B cell (primary cell): ENCODE results near the gene SETBP1. TPM values are rescaled to one million over a fixed set of nuclear protein-coding genes. Genes with fewer than 3 reads are reported as not detected.

Experiments used
- ATAC-seq: fragments of 200-7000 bp; cut with Tn5 transposase; one replicate; pipeline ENCODE4 v1.10.0; 2021; ENCODE audit warnings: low read depth, mild to moderate bottlenecking, moderate number of reproducible peaks, moderate library complexity
- CTCF ChIA-PET: fragments of 350-600 bp; sonication (Branson Sonifier 250); formaldehyde crosslinking; loops from one replicate; lab custom pipeline; 2021; ENCODE audit warnings: antibody characterized with exemption, inconsistent platforms; lab: Charles Lee
- POLR2A ChIA-PET: fragments of 350-600 bp; sonication (Branson Sonifier 250); formaldehyde crosslinking; loops from one replicate; lab custom pipeline; 2021; ENCODE audit warnings: antibody characterized with exemption; lab: Charles Lee
- DNase-seq: peaks from one replicate; pipeline ENCODE4 v3.0.0; 2013
- H2AFZ ChIP-seq: 2 replicates; pipeline ENCODE4 v1.6.1; 2012; ENCODE audit warnings: mild to moderate bottlenecking, low read depth, low read length; ENCODE audit not compliant: insufficient read depth, poor library complexity, severe bottlenecking
- H3K27ac ChIP-seq, 2 donors: 1 replicate in 1 of 2; 2 replicates in 1 of 2; pipeline ENCODE4 v1.5.1; 2012 to 2013; ENCODE audit warnings: low read length in 2 of 2, mild to moderate bottlenecking in 2 of 2, moderate library complexity in 1 of 2
- H3K27me3 ChIP-seq, 4 experiments: fragments of 200-600 bp in 1 of 4; sonication (generic) in 1 of 4; replicated peaks in 1 of 4; 1 replicate in 2 of 4; 2 replicates in 2 of 4; pipeline versions ENCODE4 v1.6.1 to v1.7.0; 2013 to 2016; ENCODE audit warnings: low read length in 3 of 4, mild to moderate bottlenecking in 2 of 4, mixed read lengths in 1 of 4, moderate library complexity in 1 of 4; ENCODE audit not compliant: insufficient read depth in 4 of 4, control insufficient read depth in 3 of 4; ENCODE audit errors: control extremely low read depth in 1 of 4
- H3K36me3 ChIP-seq, 2 experiments: replicated peaks in 1 of 2; 1 replicate in 1 of 2; 2 replicates in 1 of 2; pipeline versions ENCODE4 v1.6.1 to v1.7.1; 2013; ENCODE audit warnings: low read length in 1 of 2; ENCODE audit not compliant: insufficient read depth in 2 of 2, control insufficient read depth in 1 of 2; ENCODE audit errors: control extremely low read depth in 1 of 2, extremely low read depth in 1 of 2
- H3K4me1 ChIP-seq, 2 donors: fragments of 200-600 bp in 1 of 2; sonication (generic) in 1 of 2; 1 replicate in 1 of 2; 2 replicates in 1 of 2; pipeline versions ENCODE4 v1.5.1 to v1.6.1; 2013 to 2017; ENCODE audit warnings: low read length in 2 of 2; ENCODE audit not compliant: control insufficient read depth in 2 of 2, insufficient read depth in 2 of 2
- H3K4me2 ChIP-seq: replicated peaks from 2 replicates; pipeline ENCODE3; 2012; ENCODE audit warnings: mild to moderate bottlenecking, low read depth, low read length; ENCODE audit not compliant: poor library complexity, severe bottlenecking
- H3K4me3 ChIP-seq, 5 experiments: fragments of 200-600 bp in 1 of 5; sonication (generic) in 1 of 5; 1 replicate in 3 of 5; 2 replicates in 2 of 5; pipeline versions ENCODE4 v1.5.1 to v1.7.0; 2011 to 2016; ENCODE audit warnings: low read length in 4 of 5, mild to moderate bottlenecking in 4 of 5, low read depth in 2 of 5, control low read depth in 1 of 5, moderate library complexity in 1 of 5; ENCODE audit not compliant: insufficient read depth in 1 of 5; ENCODE audit errors: control extremely low read depth in 1 of 5, extremely low read depth in 1 of 5
- H3K79me2 ChIP-seq: fragments of 200-600 bp; sonication (generic); one replicate; pipeline ENCODE4 v1.6.0; 2016; ENCODE audit warnings: low read length; ENCODE audit not compliant: control insufficient read depth, insufficient read depth
- H3K9ac ChIP-seq: fragments of 200-600 bp; sonication (generic); 2 replicates; pipeline ENCODE4 v1.6.1; 2017; ENCODE audit warnings: mild to moderate bottlenecking, low read length, moderate library complexity
- H3K9me3 ChIP-seq, 3 donors: one replicate each; pipeline versions ENCODE4 v1.6.1 to v1.7.1; 2013; ENCODE audit warnings: low read length in 2 of 3; ENCODE audit not compliant: control insufficient read depth in 2 of 3, insufficient read depth in 1 of 3; ENCODE audit errors: control extremely low read depth in 1 of 3
- H4K20me1 ChIP-seq: 2 replicates; pipeline ENCODE4 v1.6.0; 2012; ENCODE audit warnings: mild to moderate bottlenecking, low read length; ENCODE audit not compliant: insufficient read depth, control insufficient read depth, poor library complexity, severe bottlenecking
- H3K27ac Mint-ChIP-seq: one replicate; pipeline ENCODE4 v1.8.0; 2021; ENCODE audit warnings: mixed read lengths
- H3K27me3 Mint-ChIP-seq: one replicate; pipeline ENCODE4 v1.8.0; 2021; ENCODE audit warnings: mixed read lengths
- H3K4me1 Mint-ChIP-seq: one replicate; pipeline ENCODE4 v1.8.0; 2021; ENCODE audit warnings: mixed read lengths
- H3K4me3 Mint-ChIP-seq: one replicate; pipeline ENCODE4 v1.8.0; 2021; ENCODE audit warnings: mixed read lengths
- H3K9me3 Mint-ChIP-seq: one replicate; pipeline ENCODE4 v1.8.0; 2022; ENCODE audit warnings: mixed read lengths; ENCODE audit not compliant: insufficient read depth
- CTCF ChIP-seq: fragments of 200-600 bp; IDR thresholded peaks from one replicate; pipeline ENCODE4 v1.8.0; 2022; ENCODE audit warnings: antibody characterized with exemption, mild to moderate bottlenecking
- EZH2 ChIP-seq: IDR thresholded peaks from 2 replicates; pipeline ENCODE4 v1.6.1; 2012; ENCODE audit warnings: borderline replicate concordance, low read depth, mild to moderate bottlenecking, moderate library complexity, low read length; ENCODE audit not compliant: insufficient read depth, poor library complexity, severe bottlenecking
- WGBS: methylation state at CpG from one replicate; pipeline ENCODE4 v1.1.5; 2013; ENCODE audit warnings: missing lambda C conversion rate; ENCODE audit not compliant: insufficient coverage; 5-methylcytosine and 5-hydroxymethylcytosine counted together
- intact Hi-C: fragments of 100-400 bp; cut with micrococcal nuclease; formaldehyde crosslinking; loops from one replicate; pipeline ENCODE4 v1.10.0; 2022
- polyA plus RNA-seq: library from polyadenylated mRNA; depleted of rRNA; stranded (reverse); fragments of >200 nt; gene quantifications from 2 replicates; pipeline ENCODE4 v1.2.3, GENCODE V29; 2012
- total RNA-seq, 2 donors: library from RNA; stranded (reverse); fragments of 120-200 nt in 1 of 2; gene quantifications; 1 replicate in 1 of 2; 2 replicates in 1 of 2; pipeline versions ENCODE4 v1.2.3 to v1.2.4, GENCODE V29; 2013 to 2022

SETBP1 gene
- total and polyA plus RNA-seq, 2 donors (not counting 1 experiment from before 2014, with no cell fraction given) = 15.1 to 129 TPM

GRCh38 chr18:44841752-44842587 is 161.3 kb downstream of the SETBP1 start:
- TF ChIP-seq CTCF (no peak), EZH2 (no peak)
- peaks cover 61% of the 10 kb centered on the region for H4K20me1 ChIP-seq
- CTCF ChIA-PET = interaction anchor here (0.8 to 1.0 kb wide), 3 partner anchors 12 to 247 kb away, joined by 3 read pairs; no protein-coding TSS in a partner anchor
- peak overlapping the region in 1 of 5 experiments; percentile 2 for H3K4me3 ChIP-seq
- H3K9ac ChIP-seq = peak overlapping the region; percentile 25
- H3K4me1 ChIP-seq = peaks cover 38 to 63% of the 10 kb centered on the region in 2 donors
- peak; percentile 32 for DNase-seq
- no peak overlapping the region for H2AFZ ChIP-seq
- H3K27ac Mint-ChIP-seq = peak overlapping the region; percentile 64
- H3K4me2 ChIP-seq = peak overlapping the region; percentile 43
- intact Hi-C loops = loop anchor here (5.0 kb wide), 1 partner anchor 45 kb away; no protein-coding TSS in a partner anchor
- POLR2A ChIA-PET = interaction anchor here (0.8 to 2.3 kb wide), 3 partner anchors 82 to 162 kb away, joined by 3 to 6 read pairs (median 4); no protein-coding TSS in a partner anchor
- peaks cover 0 to 21% (median 9%) of the 10 kb centered on the region in 3 donors for H3K9me3 ChIP-seq
- ATAC-seq = peak; percentile 36
- H3K9me3 Mint-ChIP-seq = peaks cover 4% of the 10 kb centered on the region
- H3K36me3 ChIP-seq = peaks cover 0 to 13% of the 10 kb centered on the region in 2 experiments
- H3K4me1 Mint-ChIP-seq = peaks cover 81% of the 10 kb centered on the region
- H3K27me3 ChIP-seq = no peaks in the 10 kb centered on the region
- peak overlapping the region; percentile 51 for H3K4me3 Mint-ChIP-seq
- no peaks in the 10 kb centered on the region for H3K27me3 Mint-ChIP-seq
- WGBS = 92% methylated on average over 6 of the region's 10 CpGs
- peaks cover 74% of the 10 kb centered on the region for H3K79me2 ChIP-seq
- H3K27ac ChIP-seq = peak overlapping the region in 1 of 2 donors; percentile 3
